SK-N-SH (cell line): ENCODE measurements around the gene KCNF1.

Experiments used
- EP300 ChIP-seq, 2 experiments: IDR thresholded peaks; 2 replicates each; pipeline versions ENCODE4 v1.4.0 to v1.6.1; 2012; ENCODE audit warnings: borderline replicate concordance in 1 of 2, low read depth in 1 of 2, low read length in 1 of 2
- EZH2phosphoT487 ChIP-seq: fragments of 200-600 bp; sonication (generic); IDR thresholded peaks from 2 replicates; pipeline ENCODE4 v1.6.1; 2017; ENCODE audit warnings: low read depth, mixed run types, mild to moderate bottlenecking, antibody characterized with exemption, moderate library complexity, borderline replicate concordance
- FOXM1 ChIP-seq: IDR thresholded peaks from 2 replicates; pipeline ENCODE4 v1.4.0; 2012; ENCODE audit warnings: low read depth, mild to moderate bottlenecking
- GABPA ChIP-seq: IDR thresholded peaks from 2 replicates; pipeline ENCODE4 v1.4.0; 2012; ENCODE audit warnings: low read depth, mild to moderate bottlenecking
- GATA2 ChIP-seq: sonication (generic); formaldehyde crosslinking; IDR thresholded peaks from 2 replicates; pipeline ENCODE4 v1.5.0; 2020; ENCODE audit warnings: mild to moderate bottlenecking, missing genetic modification reagents
- MXI1 ChIP-seq: IDR thresholded peaks from 2 replicates; pipeline ENCODE4 v1.6.1; 2012; ENCODE audit warnings: mild to moderate bottlenecking, low read depth, low read length, improper control_type of control experiment
- POLR2AphosphoS5 ChIP-seq: IDR thresholded peaks from 2 replicates; pipeline ENCODE4 v1.6.1; 2012; ENCODE audit warnings: low read depth, low read length
- SMC3 ChIP-seq: IDR thresholded peaks from 2 replicates; pipeline ENCODE4 v1.6.1; 2012; ENCODE audit warnings: low read depth, low read length, improper control_type of control experiment
- YY1 ChIP-seq: IDR thresholded peaks from 2 replicates; pipeline ENCODE4 v1.4.0; 2012; ENCODE audit warnings: low read depth, mild to moderate bottlenecking
- TF ChIP-seq, protein P1 (sequence below): fragments of 200-600 bp; sonication (generic); IDR thresholded peaks from 2 replicates; pipeline ENCODE4 v1.6.1; 2017; ENCODE audit warnings: antibody characterized with exemption, mild to moderate bottlenecking, moderate library complexity
- TF ChIP-seq, protein P2 (sequence below): IDR thresholded peaks from 2 replicates; pipeline ENCODE4 v1.4.0; 2012; ENCODE audit warnings: low read depth, borderline replicate concordance
- TF ChIP-seq, protein P3 (sequence below): fragments of 150-350 bp; IDR thresholded peaks from 2 replicates; pipeline ENCODE4 v1.6.1; 2017; ENCODE audit warnings: antibody characterized with exemption, low read length, low read depth, borderline replicate concordance

DNA sequence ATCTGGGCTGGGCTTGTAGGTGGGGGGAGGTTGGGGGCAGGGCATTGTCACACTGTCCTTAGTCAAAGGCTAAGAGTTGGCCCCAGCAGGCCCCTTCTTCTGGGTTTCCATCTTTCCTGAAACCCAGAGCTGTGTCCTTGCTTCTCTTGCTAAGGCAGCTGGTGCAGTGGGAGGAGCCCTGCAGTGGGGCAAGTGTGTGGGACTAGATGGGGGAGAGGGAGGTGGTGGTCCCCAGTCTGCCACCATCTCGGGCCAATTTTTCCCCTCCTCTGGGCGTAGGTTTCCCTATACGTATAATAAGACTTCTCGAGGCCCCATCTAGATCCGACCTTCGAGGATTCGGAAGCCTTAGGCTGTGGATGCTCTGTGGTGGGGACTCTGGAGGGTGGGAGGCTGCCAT, 3.5 kb downstream of the KCNF1 start:
- TF ChIP-seq GABPA: no peak
- TF ChIP-seq GATA2 (CRISPR knock-in tag): no peak
- no peak for TF ChIP-seq EZH2phosphoT487
- no peak for TF ChIP-seq EP300 (IDR thresholded peaks at IDR 0.05; ENCODE audit: borderline replicate concordance in 1 of 2, low read depth in 1 of 2, low read length in 1 of 2)
- TF ChIP-seq, protein P1, sequence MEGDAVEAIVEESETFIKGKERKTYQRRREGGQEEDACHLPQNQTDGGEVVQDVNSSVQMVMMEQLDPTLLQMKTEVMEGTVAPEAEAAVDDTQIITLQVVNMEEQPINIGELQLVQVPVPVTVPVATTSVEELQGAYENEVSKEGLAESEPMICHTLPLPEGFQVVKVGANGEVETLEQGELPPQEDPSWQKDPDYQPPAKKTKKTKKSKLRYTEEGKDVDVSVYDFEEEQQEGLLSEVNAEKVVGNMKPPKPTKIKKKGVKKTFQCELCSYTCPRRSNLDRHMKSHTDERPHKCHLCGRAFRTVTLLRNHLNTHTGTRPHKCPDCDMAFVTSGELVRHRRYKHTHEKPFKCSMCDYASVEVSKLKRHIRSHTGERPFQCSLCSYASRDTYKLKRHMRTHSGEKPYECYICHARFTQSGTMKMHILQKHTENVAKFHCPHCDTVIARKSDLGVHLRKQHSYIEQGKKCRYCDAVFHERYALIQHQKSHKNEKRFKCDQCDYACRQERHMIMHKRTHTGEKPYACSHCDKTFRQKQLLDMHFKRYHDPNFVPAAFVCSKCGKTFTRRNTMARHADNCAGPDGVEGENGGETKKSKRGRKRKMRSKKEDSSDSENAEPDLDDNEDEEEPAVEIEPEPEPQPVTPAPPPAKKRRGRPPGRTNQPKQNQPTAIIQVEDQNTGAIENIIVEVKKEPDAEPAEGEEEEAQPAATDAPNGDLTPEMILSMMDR: no peak
- TF ChIP-seq, protein P2, sequence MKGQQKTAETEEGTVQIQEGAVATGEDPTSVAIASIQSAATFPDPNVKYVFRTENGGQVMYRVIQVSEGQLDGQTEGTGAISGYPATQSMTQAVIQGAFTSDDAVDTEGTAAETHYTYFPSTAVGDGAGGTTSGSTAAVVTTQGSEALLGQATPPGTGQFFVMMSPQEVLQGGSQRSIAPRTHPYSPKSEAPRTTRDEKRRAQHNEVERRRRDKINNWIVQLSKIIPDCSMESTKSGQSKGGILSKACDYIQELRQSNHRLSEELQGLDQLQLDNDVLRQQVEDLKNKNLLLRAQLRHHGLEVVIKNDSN: no peak
- TF ChIP-seq, protein P3, sequence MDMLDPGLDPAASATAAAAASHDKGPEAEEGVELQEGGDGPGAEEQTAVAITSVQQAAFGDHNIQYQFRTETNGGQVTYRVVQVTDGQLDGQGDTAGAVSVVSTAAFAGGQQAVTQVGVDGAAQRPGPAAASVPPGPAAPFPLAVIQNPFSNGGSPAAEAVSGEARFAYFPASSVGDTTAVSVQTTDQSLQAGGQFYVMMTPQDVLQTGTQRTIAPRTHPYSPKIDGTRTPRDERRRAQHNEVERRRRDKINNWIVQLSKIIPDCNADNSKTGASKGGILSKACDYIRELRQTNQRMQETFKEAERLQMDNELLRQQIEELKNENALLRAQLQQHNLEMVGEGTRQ: no peak
- TF ChIP-seq YY1: no peak
- no peak for TF ChIP-seq POLR2AphosphoS5
- no peak for TF ChIP-seq MXI1
- TF ChIP-seq SMC3: no peak
- no peak for TF ChIP-seq FOXM1
